Keratinocyte (primary cell): ENCODE results near the gene TMEM185B. TPM values are rescaled to one million over a fixed set of nuclear protein-coding genes. Genes with fewer than 3 reads are reported as not detected.

Source experiments
- DNase-seq: peaks from one replicate; pipeline ENCODE4 v3.0.0-alpha.2; 2011; ENCODE audit warnings: low read depth, missing footprints, low spot score
- FAIRE-seq: peaks from 2 replicates; lab custom pipeline; 2011; peaks lifted over from hg19 to GRCh38; lab: Jason Lieb, UNC
- H2AFZ ChIP-seq: 2 replicates; pipeline ENCODE4 v1.6.0; 2012; ENCODE audit warnings: low read length, control low read depth, inconsistent platforms; ENCODE audit not compliant: control insufficient read depth
- H3K27ac ChIP-seq: 2 replicates; pipeline ENCODE4 v1.5.1; 2011; ENCODE audit warnings: low read length; ENCODE audit not compliant: control insufficient read depth, insufficient read depth
- H3K27me3 ChIP-seq: 3 replicates; pipeline ENCODE4 v1.6.0; 2011; ENCODE audit warnings: low read length; ENCODE audit not compliant: control insufficient read depth, insufficient read depth; ENCODE audit errors: extremely low read depth
- H3K36me3 ChIP-seq, 2 experiments: 2 replicates in 1 of 2; 3 replicates in 1 of 2; pipeline ENCODE4 v1.5.1; 2011; ENCODE audit warnings: low read length in 2 of 2, mild to moderate bottlenecking in 1 of 2; ENCODE audit not compliant: control insufficient read depth in 2 of 2, insufficient read depth in 2 of 2; ENCODE audit errors: extremely low read depth in 1 of 2
- H3K4me1 ChIP-seq: 3 replicates; pipeline ENCODE4 v1.5.1; 2011; ENCODE audit warnings: low read length; ENCODE audit not compliant: control insufficient read depth, insufficient read depth; ENCODE audit errors: extremely low read depth
- H3K4me2 ChIP-seq: 3 replicates; pipeline ENCODE4 v1.6.0; 2011; ENCODE audit warnings: low read depth, low read length; ENCODE audit not compliant: control insufficient read depth, insufficient read depth; ENCODE audit errors: extremely low read depth
- H3K4me3 ChIP-seq, 3 experiments: fragments of 200-600 bp in 1 of 3; sonication (generic) in 1 of 3; 2 replicates in 2 of 3; 3 replicates in 1 of 3; pipeline ENCODE4 v1.5.1; 2011 to 2016; ENCODE audit warnings: low read length in 3 of 3, mild to moderate bottlenecking in 3 of 3, control low read depth in 2 of 3, inconsistent platforms in 1 of 3, low read depth in 1 of 3, mixed read lengths in 1 of 3, mixed run types in 1 of 3, moderate library complexity in 1 of 3; ENCODE audit not compliant: control insufficient read depth in 2 of 3, insufficient read depth in 2 of 3; ENCODE audit errors: extremely low read depth in 1 of 3
- H3K79me2 ChIP-seq: 2 replicates; pipeline ENCODE4 v1.6.0; 2012; ENCODE audit warnings: low read length; ENCODE audit not compliant: control insufficient read depth, insufficient read depth
- H3K9ac ChIP-seq: 3 replicates; pipeline ENCODE4 v1.6.0; 2011; ENCODE audit warnings: low read length; ENCODE audit not compliant: control insufficient read depth, insufficient read depth; ENCODE audit errors: extremely low read depth
- H3K9me1 ChIP-seq: 3 replicates; pipeline ENCODE4 v1.6.0; 2011; ENCODE audit warnings: low read length; ENCODE audit not compliant: control insufficient read depth, insufficient read depth; ENCODE audit errors: extremely low read depth
- H3K9me3 ChIP-seq: 2 replicates; pipeline ENCODE4 v1.5.1; 2012; ENCODE audit warnings: low read depth, low read length; ENCODE audit not compliant: control insufficient read depth
- H4K20me1 ChIP-seq: 3 replicates; pipeline ENCODE4 v1.6.0; 2011; ENCODE audit warnings: low read length; ENCODE audit not compliant: control insufficient read depth, insufficient read depth; ENCODE audit errors: extremely low read depth
- CTCF ChIP-seq, 3 experiments: IDR thresholded peaks in 1 of 3; conservative IDR thresholded peaks in 1 of 3; optimal IDR thresholded peaks in 1 of 3; 2 replicates in 2 of 3; 3 replicates in 1 of 3; pipeline versions ENCODE3 to v1.5.1; 2011; ENCODE audit warnings: low read length in 3 of 3, mild to moderate bottlenecking in 3 of 3, moderate library complexity in 2 of 3, control low read depth in 1 of 3, inconsistent platforms in 1 of 3; ENCODE audit not compliant: insufficient read depth in 2 of 3; ENCODE audit errors: extremely low read depth in 1 of 3
- EZH2 ChIP-seq: IDR thresholded peaks from one replicate; pipeline ENCODE4 v1.6.1; 2012; ENCODE audit warnings: inconsistent platforms, mild to moderate bottlenecking, low read length, moderate library complexity
- dilution Hi-C: fragments of 300-500 bp; cut with MboI; formaldehyde crosslinking; loops from one replicate; pipeline ENCODE4 v1.7.0; 2020; ENCODE audit warnings: low sequenced_read_pairs; ENCODE audit not compliant: extremely low pct_ligation_motif_present
- polyA plus RNA-seq, 5 experiments: library from polyadenylated mRNA; depleted of rRNA in 3 of 5; stranded (reverse) in 3 of 5; stranded (forward) in 1 of 5; unstranded in 1 of 5; fragments of >200 nt; gene quantifications; 1 replicate in 1 of 5; 2 replicates in 3 of 5; 3 replicates in 1 of 5; pipeline versions ENCODE4 v1.2.1 to v1.2.3, GENCODE V29; 2011 to 2012; ENCODE audit warnings: missing spikeins in 2 of 5, low read depth in 1 of 5, low replicate concordance in 1 of 5

Gene TMEM185B
- polyA plus RNA-seq, 1 donor (not counting 4 experiments of a cell fraction or from before 2014, with no cell fraction given), result 13.4 TPM

DNA sequence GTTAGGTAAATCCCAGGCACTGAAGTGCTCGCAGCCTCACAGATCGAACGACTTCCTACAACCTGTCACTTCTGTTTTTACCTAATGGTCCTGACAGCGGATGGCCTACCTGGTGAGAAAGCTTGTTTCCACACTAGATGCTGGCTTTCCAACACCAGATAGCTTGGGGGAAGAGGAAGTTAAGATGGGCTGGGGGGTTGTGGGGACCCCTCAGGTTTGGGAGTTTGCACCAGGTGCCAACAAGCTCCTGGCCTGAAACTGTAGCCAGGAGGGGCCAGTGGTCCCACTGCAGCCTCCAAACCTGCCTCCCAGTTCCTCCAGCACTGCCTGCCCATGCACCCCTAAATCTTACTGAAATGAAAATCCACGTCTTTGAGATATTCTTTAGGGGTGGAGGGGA is 3.9 kb downstream of the TMEM185B start:
- peaks cover 15% of the 10 kb centered on the region for H3K4me1 ChIP-seq
- H3K4me3 ChIP-seq, result no peak overlapping the region
- no peak overlapping the region for H3K9ac ChIP-seq
- H3K79me2 ChIP-seq, result peaks cover 11% of the 10 kb centered on the region
- H3K27me3 ChIP-seq, result no peaks in the 10 kb centered on the region
- dilution Hi-C loops, result no loop called here
- H4K20me1 ChIP-seq, result no peaks in the 10 kb centered on the region
- TF ChIP-seq EZH2, result no peak
- no peak for TF ChIP-seq CTCF (optimal IDR thresholded peaks at IDR 0.05 in 1 of 3, IDR thresholded peaks at IDR 0.05 in 1 of 3, conservative IDR thresholded peaks at IDR 0.05 in 1 of 3; ENCODE audit: extremely low read depth in 1 of 3, insufficient read depth in 2 of 3, low read length in 3 of 3)
- H3K27ac ChIP-seq, result no peak overlapping the region
- no peaks in the 10 kb centered on the region for H3K9me1 ChIP-seq
- H3K4me2 ChIP-seq, result no peak overlapping the region
- H3K9me3 ChIP-seq, result peaks cover 5% of the 10 kb centered on the region
- DNase-seq (no peak), FAIRE-seq (no peak)
- H2AFZ ChIP-seq, result no peak overlapping the region
- H3K36me3 ChIP-seq, result peaks cover 0 to 3% of the 10 kb centered on the region in 2 experiments

DNA sequence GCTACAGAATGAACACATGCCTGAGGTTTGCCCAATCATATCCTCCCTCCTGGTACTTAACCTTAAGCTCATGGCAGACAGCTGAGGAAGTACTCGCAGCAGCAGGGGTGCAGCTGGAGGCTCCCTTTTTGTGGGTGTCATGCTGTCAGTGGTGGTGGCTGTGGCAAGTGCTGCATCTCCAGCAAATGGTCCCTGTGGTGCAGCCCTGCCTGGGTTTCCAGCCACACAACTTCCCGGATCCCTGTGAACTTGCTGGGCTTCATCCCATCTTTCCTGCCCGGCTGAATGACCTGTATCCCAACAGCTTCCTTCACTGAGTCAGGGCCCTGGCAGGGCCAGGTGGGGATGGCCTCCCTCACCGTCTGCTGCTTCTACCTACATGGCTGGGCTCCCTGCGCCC is 5.0 kb downstream of the TMEM185B start:
- dilution Hi-C loops, result no loop called here
- no peak overlapping the region for H2AFZ ChIP-seq
- H3K9me1 ChIP-seq, result no peaks in the 10 kb centered on the region
- H3K9ac ChIP-seq, result no peak overlapping the region
- no peak overlapping the region for H3K4me2 ChIP-seq
- TF ChIP-seq CTCF (optimal IDR thresholded peaks at IDR 0.05 in 1 of 3, IDR thresholded peaks at IDR 0.05 in 1 of 3, conservative IDR thresholded peaks at IDR 0.05 in 1 of 3; ENCODE audit: extremely low read depth in 1 of 3, insufficient read depth in 2 of 3, low read length in 3 of 3) (no peak), EZH2 (no peak)
- H3K79me2 ChIP-seq, result peaks cover 11% of the 10 kb centered on the region
- peaks cover 0 to 3% of the 10 kb centered on the region in 2 experiments for H3K36me3 ChIP-seq
- no peaks in the 10 kb centered on the region for H3K27me3 ChIP-seq
- H3K4me1 ChIP-seq, result peaks cover 7% of the 10 kb centered on the region
- H3K9me3 ChIP-seq, result peaks cover 5% of the 10 kb centered on the region
- H4K20me1 ChIP-seq, result no peaks in the 10 kb centered on the region
- FAIRE-seq (no peak), DNase-seq (no peak)
- no peak overlapping the region for H3K27ac ChIP-seq
- H3K4me3 ChIP-seq, result no peak overlapping the region
